ENCODE results near the gene MBD2.
A peak's percentile ranks its signal among the peaks of the same experiment; 100 is the strongest.

MBD2 gene

GRCh38 chr18:54240629-54241107 lies 16.2 kb upstream of the MBD2 start:
- TF ChIP-seq POLR2A (IDR thresholded peaks at IDR 0.05; ENCODE audit: extremely low read depth, insufficient read length): no peak
- TF ChIP-seq MYC (IDR thresholded peaks at IDR 0.05; ENCODE audit: low read depth, low read length): no peak
- no peak for TF ChIP-seq CTCF (IDR thresholded peaks at IDR 0.05; ENCODE audit: low read depth, low read length)
- no peak for TF ChIP-seq MAX (IDR thresholded peaks at IDR 0.05; ENCODE audit: low read depth, low read length)
- no peak overlapping the region for H3K4me3 ChIP-seq (ENCODE audit: low read depth, low read length)
- DNase-seq (ENCODE audit: low read depth): peak; percentile 8

GRCh38 chr18:54239601-54240000 lies 15.1 kb upstream of the MBD2 start:
- H3K4me3 ChIP-seq (ENCODE audit: low read depth, low read length): no peak overlapping the region
- no peak for DNase-seq (ENCODE audit: low read depth)
- no peak for TF ChIP-seq POLR2A (IDR thresholded peaks at IDR 0.05; ENCODE audit: extremely low read depth, insufficient read length)
- TF ChIP-seq MAX (IDR thresholded peaks at IDR 0.05; ENCODE audit: low read depth, low read length): no peak
- no peak for TF ChIP-seq CTCF (IDR thresholded peaks at IDR 0.05; ENCODE audit: low read depth, low read length)
- no peak for TF ChIP-seq MYC (IDR thresholded peaks at IDR 0.05; ENCODE audit: low read depth, low read length)

- DNase-seq (ENCODE audit: low read depth): no peak
- no peak overlapping the region for H3K4me3 ChIP-seq (ENCODE audit: low read depth, low read length)
- TF ChIP-seq POLR2A (IDR thresholded peaks at IDR 0.05; ENCODE audit: extremely low read depth, insufficient read length): no peak
- no peak for TF ChIP-seq CTCF (IDR thresholded peaks at IDR 0.05; ENCODE audit: low read depth, low read length)
- TF ChIP-seq MAX (IDR thresholded peaks at IDR 0.05; ENCODE audit: low read depth, low read length): no peak
- TF ChIP-seq MYC (IDR thresholded peaks at IDR 0.05; ENCODE audit: low read depth, low read length): no peak
These were observed 14.6 kb upstream of the MBD2 start for GRCh38 chr18:54239091-54239490.

GRCh38 chr18:54238173-54238936 lies 13.9 kb upstream of the MBD2 start:
- no peak overlapping the region for H3K4me3 ChIP-seq (ENCODE audit: low read depth, low read length)
- no peak for DNase-seq (ENCODE audit: low read depth)
- no peak for TF ChIP-seq MYC (IDR thresholded peaks at IDR 0.05; ENCODE audit: low read depth, low read length)
- no peak for TF ChIP-seq MAX (IDR thresholded peaks at IDR 0.05; ENCODE audit: low read depth, low read length)
- no peak for TF ChIP-seq CTCF (IDR thresholded peaks at IDR 0.05; ENCODE audit: low read depth, low read length)
- TF ChIP-seq POLR2A (IDR thresholded peaks at IDR 0.05; ENCODE audit: extremely low read depth, insufficient read length): no peak

- TF ChIP-seq CTCF (IDR thresholded peaks at IDR 0.05; ENCODE audit: low read depth, low read length) (no peak), POLR2A (IDR thresholded peaks at IDR 0.05; ENCODE audit: extremely low read depth, insufficient read length) (no peak), MYC (IDR thresholded peaks at IDR 0.05; ENCODE audit: low read depth, low read length) (no peak)
- H3K4me3 ChIP-seq (ENCODE audit: low read depth, low read length): no peak overlapping the region
- DNase-seq (ENCODE audit: low read depth): no peak
These were observed 11.4 kb upstream of the MBD2 start for GRCh38 chr18:54235871-54236270.

Measured in NB4 (cell line).